Erythroblast (primary cell): ENCODE measurements around the gene MTM1.

Experiments
- GATA1 ChIP-seq: IDR thresholded peaks from 2 replicates; pipeline ENCODE4 v1.6.1; 2011; ENCODE audit warnings: low read depth, mild to moderate bottlenecking, control low read depth, low read length, moderate library complexity
- POLR2A ChIP-seq: IDR thresholded peaks from 2 replicates; pipeline ENCODE4 v1.6.1; 2011; ENCODE audit warnings: mild to moderate bottlenecking, low read length

DNA sequence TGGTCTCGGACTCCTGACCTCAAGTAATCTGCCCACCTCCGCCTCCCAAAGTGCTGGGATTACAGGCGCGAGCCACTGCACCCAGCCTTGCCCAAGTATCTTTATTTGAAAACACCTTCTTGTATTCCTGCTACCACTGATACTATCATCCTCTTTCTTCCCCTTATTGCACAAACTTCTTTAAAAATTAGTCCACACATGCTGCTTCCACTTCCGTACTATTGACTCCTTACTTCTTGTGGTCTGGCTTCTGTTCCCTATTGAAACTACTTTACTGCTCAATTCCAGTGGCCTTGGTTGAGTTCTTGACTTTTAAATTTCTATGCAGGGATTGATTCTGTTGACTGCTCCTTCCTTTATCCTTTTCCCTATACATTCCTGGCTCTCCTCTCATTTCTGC is 38.8 kb downstream of the MTM1 start:
- TF ChIP-seq POLR2A = no peak
- TF ChIP-seq GATA1 = no peak
